NCI-H187 treated with DMSO at 0.1 percent for 48 hours (cell line): ENCODE measurements around the gene GLI1.

Source experiments
- DNase-seq: peaks from one replicate; lab custom pipeline; 2025; lab: John Stamatoyannopoulos, UW

The GLI1 gene

DNA sequence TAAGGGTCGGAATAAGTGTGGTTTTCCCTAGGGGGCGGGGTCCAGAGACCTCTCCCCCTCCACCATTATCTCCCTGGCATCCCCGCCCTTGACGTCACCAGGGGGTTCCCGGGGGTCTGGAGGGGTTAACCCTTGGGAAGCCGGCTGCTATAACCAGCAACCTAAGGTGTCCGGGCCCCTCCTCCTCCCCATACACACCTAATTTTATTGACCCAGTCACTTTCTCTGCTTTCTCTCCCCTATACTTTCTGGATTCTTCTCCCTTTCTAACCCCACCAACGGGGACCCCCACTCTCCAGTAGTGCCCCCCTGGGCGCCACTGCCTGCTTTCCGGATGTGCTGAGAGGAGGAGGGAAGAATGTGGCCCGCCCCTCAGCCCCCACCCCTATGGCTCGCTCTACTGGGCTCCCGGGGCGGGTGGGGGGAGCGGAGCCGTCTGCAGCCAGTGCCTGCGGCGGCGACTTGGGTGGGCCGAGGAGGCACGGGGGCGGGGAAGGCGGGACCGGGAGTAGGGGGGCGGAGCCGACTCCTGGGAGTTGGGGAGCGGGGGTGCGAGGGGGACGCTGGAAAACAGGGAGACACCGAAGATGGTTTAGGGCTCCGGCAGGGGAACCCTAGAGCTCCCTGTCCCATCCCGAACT is 1.8 kb downstream of the GLI1 start:
- no peak for DNase-seq

DNA sequence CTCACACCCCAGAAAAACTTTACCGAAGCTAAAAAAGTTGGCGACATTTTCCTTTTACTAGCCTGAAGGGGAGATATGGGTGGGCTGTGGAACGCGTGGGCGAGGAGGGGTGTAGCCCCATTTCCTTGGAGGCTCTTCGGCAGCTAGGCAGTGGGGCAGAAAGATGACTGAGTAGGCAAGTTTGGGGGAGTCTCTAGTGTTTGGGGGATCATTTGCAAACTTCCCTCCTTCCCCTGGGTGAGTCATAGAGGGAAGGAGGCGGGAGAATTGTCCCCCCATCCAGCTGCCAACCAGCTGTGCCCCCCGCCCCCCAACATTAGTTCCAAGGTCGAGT is 2.3 kb downstream of the GLI1 start:
- DNase-seq = no peak

DNA sequence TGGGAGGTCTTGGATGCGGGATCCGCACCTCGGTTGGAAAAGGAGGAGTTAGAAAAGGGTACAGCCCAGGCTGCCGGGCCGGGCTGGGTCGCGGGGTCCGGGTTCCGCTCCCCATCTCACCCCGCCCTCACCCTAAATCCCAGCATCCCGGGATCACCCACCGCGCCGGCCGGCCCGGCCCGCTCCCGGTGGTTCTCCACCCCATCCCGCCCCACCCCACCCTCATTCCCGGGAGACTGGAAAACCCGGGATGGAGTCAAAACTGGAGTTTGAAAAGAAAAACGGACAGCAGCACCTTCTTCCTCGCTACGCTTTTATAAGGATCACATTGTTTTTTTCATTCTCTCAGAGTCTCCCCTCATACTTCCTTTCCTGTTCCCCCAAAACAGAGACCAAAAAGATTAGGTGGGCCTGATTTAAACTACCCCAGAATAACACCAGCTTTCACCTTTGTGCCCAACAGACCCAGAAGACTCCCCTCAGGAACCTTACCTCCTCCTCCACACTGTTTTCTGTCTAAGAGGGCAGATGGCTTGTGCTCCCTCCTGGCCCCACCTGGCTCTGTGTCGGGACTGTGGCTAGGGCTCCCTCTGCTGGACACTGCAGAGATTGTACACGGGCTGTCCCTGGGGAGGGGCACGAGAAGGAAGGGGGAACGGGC is 2.8 kb downstream of the GLI1 start:
- DNase-seq = peak; percentile 66

DNA sequence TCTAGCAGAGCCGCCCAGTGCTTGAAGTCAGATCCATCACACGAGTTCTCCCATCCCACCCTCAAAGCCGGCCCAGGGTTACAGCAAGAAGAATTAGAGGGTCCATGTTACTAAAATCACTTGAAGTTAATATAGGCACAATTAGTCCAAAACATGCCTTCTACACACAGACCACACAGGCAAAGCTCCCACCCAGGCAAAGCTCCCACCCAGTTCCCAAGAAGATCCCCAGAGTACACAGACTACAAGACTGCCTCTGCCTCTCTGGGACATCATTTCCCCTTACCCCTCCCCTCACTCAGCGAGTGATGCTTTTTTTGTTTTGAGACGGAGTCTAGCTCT is 3.3 kb downstream of the GLI1 start:
- DNase-seq = no peak

DNA sequence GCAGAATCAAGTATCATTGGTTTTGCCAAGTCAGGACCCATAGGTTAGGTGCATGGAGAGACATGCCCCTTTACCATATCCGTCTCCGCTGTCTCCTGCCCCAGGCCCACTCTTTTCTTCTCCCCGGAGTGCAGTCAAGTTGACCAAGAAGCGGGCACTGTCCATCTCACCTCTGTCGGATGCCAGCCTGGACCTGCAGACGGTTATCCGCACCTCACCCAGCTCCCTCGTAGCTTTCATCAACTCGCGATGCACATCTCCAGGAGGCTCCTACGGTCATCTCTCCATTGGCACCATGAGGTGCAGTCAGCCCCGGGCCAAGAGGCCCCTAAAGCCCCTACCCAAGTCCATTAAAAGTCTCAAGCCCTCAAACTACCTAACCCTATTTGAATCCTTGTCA is 5.0 kb downstream of the GLI1 start:
- no peak for DNase-seq

DNA sequence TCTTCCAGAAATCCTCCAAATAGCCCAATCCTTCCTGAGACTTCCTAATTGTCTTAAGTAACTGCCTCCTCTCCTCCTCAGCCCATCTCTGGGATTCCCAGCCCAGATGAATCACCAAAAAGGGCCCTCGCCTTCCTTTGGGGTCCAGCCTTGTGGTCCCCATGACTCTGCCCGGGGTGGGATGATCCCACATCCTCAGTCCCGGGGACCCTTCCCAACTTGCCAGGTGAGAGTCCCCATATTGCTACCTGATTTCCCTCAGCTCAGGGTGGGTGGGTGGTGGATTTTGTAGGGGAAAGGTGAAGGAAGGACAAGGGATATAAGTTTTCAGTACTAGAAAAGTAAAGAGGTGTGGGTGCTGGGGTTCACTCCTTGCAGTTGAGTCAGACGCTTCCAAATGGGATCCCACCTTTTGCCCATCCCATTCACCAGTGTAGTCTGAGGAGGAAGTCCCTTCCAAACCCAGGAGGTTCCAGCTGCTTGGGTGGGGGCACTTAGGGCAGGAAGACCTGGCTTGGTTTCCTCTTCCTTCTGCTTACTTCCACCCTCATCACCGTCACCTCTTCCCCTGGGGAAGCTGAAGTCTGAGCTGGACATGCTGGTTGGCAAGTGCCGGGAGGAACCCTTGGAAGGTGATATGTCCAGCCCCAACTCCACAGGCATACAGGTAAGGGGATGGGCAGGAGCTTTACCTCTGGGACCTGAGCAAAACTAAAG is 5.6 kb downstream of the GLI1 start:
- DNase-seq = no peak

DNA sequence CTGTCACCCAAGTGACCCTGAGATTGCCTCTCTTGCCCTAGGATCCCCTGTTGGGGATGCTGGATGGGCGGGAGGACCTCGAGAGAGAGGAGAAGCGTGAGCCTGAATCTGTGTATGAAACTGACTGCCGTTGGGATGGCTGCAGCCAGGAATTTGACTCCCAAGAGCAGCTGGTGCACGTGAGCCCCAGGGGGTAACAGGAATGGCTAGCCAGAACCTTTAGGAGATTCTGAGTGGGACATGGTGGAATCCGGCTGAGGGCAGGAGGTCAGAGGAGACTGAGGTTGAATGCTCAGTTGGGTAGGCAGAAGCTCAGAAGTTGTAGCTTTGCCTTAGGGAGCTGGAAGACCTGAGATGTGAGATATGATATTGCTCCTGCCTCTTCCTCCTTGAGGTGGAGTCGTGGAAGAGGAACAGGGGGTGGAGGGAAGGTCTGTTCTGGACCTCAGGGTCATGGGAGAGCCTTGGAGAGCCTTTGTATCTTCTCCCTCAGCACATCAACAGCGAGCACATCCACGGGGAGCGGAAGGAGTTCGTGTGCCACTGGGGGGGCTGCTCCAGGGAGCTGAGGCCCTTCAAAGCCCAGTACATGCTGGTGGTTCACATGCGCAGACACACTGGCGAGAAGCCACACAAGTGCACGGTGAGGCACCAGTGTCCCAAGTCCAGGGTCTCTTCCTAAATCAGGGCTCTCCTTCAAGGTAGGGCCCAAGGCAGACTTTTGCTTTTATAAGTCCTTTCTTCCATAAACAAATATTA is 6.3 kb downstream of the GLI1 start:
- DNase-seq = no peak

DNA sequence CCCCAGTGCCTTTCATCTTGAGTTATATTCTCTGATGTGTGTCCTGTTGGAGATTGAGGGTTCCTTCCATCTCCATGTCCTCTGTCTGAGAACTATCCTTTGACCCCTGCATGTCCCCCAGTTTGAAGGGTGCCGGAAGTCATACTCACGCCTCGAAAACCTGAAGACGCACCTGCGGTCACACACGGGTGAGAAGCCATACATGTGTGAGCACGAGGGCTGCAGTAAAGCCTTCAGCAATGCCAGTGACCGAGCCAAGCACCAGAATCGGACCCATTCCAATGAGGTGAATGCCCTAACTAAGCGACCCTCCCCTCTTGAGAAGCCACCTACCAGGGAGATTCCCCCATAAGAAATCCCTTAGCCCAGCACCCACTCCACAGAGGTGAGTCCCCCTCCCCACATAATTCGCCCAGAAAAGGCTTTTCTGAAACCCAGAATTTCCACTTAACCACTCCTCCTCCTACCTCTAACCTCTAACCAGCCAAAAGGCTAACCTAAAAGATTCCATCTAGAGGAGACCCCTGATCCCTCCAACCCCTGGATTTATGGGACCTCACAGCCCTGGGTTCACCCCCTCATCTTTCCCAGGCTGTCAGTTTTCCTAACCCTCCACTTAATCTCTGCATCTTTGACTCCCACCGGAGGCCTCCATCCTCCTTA is 7.8 kb downstream of the GLI1 start:
- DNase-seq = no peak

DNA sequence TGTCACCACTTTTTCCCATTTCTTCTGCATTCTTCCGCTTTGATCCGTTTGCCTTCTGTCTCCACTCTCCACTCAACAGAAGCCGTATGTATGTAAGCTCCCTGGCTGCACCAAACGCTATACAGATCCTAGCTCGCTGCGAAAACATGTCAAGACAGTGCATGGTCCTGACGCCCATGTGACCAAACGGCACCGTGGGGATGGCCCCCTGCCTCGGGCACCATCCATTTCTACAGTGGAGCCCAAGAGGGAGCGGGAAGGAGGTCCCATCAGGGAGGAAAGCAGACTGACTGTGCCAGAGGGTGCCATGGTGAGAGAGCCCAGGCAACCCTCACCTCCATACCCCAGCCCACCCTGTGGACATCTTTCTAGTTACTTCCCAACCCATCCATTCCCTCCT is 8.3 kb downstream of the GLI1 start:
- DNase-seq = no peak

DNA sequence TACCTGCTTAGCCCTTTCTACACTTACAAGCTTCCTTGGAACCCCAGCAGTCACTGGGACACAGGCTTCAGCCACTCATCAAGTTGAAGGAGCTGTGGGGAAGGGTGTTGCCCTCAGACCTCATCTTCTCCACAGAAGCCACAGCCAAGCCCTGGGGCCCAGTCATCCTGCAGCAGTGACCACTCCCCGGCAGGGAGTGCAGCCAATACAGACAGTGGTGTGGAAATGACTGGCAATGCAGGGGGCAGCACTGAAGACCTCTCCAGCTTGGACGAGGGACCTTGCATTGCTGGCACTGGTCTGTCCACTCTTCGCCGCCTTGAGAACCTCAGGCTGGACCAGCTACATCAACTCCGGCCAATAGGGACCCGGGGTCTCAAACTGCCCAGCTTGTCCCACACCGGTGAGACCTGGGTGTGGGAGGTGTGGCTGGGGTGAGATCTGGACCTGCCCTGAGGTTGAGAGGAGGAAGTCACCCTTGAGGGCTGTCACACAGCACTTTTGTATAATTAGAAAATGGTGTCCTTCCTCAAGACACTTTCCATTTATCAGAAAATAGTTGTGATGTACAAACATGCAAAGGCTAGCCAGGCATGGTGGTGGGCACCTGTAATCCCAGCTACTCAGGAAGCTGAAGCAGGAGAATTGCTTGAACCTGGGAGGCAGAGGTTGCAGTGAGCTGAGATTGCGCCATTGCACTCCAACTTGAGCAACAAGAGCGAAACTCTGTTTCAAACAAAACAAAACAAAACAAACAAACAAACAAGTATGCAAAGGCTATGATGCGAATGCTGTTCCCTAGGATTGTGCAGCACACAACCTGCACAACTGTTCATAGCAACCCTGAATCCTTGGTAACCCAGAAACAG is 9.9 kb downstream of the GLI1 start:
- no peak for DNase-seq

DNA sequence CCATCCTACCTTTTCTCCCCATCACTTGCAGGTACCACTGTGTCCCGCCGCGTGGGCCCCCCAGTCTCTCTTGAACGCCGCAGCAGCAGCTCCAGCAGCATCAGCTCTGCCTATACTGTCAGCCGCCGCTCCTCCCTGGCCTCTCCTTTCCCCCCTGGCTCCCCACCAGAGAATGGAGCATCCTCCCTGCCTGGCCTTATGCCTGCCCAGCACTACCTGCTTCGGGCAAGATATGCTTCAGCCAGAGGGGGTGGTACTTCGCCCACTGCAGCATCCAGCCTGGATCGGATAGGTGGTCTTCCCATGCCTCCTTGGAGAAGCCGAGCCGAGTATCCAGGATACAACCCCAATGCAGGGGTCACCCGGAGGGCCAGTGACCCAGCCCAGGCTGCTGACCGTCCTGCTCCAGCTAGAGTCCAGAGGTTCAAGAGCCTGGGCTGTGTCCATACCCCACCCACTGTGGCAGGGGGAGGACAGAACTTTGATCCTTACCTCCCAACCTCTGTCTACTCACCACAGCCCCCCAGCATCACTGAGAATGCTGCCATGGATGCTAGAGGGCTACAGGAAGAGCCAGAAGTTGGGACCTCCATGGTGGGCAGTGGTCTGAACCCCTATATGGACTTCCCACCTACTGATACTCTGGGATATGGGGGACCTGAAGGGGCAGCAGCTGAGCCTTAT is 10.8 kb downstream of the GLI1 start:
- no peak for DNase-seq

DNA sequence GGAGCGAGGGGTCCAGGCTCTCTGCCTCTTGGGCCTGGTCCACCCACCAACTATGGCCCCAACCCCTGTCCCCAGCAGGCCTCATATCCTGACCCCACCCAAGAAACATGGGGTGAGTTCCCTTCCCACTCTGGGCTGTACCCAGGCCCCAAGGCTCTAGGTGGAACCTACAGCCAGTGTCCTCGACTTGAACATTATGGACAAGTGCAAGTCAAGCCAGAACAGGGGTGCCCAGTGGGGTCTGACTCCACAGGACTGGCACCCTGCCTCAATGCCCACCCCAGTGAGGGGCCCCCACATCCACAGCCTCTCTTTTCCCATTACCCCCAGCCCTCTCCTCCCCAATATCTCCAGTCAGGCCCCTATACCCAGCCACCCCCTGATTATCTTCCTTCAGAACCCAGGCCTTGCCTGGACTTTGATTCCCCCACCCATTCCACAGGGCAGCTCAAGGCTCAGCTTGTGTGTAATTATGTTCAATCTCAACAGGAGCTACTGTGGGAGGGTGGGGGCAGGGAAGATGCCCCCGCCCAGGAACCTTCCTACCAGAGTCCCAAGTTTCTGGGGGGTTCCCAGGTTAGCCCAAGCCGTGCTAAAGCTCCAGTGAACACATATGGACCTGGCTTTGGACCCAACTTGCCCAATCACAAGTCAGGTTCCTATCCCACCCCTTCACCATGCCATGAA is 11.5 kb downstream of the GLI1 start:
- DNase-seq = no peak

DNA sequence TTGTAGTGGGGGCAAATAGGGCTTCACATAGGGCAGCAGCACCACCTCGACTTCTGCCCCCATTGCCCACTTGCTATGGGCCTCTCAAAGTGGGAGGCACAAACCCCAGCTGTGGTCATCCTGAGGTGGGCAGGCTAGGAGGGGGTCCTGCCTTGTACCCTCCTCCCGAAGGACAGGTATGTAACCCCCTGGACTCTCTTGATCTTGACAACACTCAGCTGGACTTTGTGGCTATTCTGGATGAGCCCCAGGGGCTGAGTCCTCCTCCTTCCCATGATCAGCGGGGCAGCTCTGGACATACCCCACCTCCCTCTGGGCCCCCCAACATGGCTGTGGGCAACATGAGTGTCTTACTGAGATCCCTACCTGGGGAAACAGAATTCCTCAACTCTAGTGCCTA is 12.1 kb downstream of the GLI1 start:
- no peak for DNase-seq

DNA sequence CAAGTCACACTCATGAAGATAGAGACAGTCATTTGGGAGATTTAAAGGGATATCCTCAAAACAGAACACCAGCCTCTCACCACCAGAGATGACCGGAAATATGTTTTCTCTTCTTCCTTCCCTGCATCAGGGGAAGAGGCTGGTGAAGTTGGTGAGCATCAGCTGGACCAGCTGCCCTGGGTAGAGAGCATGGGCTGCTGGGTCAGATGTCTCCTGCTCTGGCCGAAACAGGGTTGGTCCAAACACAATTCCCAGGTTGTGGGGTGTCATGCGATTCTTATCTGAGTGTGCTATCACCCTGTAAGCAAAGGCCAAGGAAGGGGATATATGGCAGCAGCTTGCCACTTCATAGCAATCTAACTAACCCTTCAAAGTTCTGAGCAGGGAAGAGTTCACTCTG is 12.8 kb downstream of the GLI1 start:
- DNase-seq = no peak

DNA sequence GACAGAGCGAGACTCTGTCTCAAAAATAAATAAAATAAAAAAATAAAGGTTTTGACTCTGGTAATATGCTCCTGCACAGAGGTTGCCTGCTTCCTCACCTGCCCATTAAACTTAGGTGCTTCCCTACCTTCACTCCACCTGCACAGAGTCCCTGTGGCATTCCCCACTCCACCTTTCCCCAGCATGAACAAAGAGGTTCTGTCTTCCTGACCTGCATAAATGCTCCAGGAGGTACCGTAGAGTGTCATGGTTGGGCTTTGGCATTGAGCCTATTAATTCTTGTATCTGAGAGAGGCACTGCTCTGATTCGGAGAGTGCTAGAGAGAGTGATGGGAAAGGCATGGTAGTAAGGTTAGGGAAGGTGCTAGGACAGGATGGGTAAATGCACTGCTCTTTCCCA is 13.8 kb downstream of the GLI1 start:
- DNase-seq = no peak

DNA sequence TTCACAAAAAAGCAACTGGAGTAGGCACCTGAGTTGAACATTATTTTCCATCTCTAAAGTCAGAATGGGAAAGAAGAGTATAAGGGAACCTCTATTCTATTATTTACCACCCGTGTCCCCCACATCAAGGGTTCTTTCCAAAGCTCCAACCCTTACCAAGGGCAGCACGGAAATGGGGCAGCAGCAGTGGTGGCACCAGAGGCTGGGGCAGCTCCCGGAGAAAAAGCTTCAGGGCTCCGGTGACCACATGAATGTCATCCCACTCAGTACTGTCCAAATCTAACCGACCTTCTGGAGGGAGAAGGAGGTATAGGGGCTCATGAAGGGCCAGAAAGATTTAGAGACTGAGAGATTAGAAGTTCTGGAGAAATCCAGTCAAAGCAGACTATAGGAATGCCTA is 14.3 kb downstream of the GLI1 start:
- no peak for DNase-seq

DNA sequence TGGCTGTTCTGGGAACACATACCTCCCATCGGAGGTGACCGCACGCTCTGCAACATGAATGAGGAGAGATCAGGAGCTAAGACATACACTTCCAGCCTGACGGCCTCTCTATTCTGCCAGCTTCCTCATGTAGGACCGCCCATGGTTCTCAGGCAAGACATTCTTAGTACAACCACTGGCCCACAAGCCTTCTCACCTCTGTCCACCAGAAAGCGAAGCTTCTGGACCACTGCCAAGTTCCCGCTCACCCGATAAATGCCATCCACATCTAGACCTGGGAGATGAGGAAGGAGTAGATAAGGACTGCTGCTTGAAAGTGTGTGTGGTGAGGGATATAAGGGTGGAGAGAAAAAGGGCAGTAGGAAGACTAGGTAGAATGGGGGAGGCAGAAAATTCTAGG is 14.8 kb downstream of the GLI1 start:
- DNase-seq = no peak

DNA sequence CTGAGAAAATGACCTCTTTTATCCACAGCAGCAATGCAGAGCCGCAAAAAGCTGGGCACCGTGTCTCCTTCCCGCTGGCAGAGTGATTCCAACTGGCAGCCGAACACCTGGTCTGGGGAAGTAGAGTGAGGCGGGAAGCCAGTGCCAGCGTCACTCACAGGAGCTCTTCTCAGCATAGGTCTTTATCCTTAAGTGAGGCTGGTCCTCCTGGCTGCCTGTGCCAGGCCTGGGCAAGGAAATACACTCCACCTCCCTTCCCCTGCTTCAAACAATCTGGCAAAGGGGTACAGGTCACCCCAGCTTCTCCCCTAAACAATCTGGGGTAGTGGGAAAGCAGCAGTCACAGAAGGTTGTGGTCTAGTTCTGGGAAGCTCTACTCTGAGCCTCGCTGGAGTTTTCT is 15.3 kb downstream of the GLI1 start:
- no peak for DNase-seq

DNA sequence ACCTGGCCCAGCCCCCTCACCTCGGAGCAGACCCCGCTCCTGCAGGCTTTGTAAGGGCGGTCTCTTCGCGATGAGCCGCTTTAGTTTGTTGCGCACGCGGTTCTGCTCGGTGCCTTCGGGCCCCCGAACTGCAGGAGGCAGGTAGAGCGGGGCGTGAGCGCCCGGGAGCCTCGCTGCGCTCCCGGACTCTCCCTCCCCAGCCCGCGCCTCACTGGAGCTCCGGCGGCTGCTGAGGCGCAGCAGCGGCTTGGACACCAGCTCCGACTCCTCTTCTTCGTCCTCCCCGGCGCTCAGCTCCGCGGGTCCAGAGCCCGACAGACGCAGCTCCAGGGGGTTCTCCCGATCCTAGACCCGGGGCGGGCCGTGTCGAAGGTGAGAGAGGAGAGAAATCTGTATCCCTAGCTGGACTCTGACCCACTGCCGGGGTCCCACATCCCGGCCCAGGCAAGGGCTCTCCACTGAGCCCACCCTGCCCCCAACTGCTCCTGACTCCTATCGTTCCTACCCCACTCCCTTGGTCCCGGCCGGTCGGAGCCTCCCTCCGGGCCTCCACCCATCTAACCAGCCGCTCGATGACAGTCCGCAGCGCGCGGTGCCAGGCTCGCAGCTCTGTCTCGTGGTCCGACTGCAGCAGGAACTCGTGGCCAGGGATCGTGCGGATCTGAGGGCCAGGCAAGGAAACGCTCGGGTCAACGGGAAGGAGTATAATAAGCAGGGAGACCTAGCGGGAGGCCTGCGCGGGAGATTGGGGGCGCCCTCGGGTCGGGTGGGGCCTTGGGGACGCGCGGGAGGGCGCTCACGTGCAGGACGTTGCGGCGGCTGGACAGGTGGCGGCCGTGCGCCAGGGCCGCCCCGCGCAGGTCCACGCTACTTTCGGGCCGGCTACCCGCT is 15.9 kb downstream of the GLI1 start:
- DNase-seq = no peak
